ENCODE results near the gene STARD6.

The STARD6 gene

DNA sequence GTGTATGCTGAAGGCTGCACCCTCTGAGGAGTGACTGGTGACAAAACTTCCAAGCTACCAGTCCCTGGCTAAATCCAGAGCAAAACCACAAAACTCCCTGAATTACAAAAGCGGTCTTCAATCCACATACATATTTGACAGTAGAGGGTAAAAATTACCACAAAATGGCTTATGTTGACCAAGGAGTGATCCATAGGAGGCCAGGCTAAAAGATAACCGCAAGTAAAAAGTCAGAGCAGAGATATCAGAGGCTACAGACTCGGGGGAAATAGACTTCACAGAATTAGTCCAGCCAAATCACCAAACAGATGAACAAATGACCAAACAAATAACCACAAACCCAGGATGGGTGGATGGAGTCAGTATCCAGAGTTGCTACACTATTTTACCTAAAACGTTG lies 19.4 kb downstream of the STARD6 start:
- Histone ChIP-seq H3K23ac (ENCODE audit: low read depth, low read length, poor library complexity) (no peak overlapping the region), H2AFZ (ENCODE audit: low read length) (no peak overlapping the region), H3K79me1 (ENCODE audit: low read depth, low read length) (no peaks in the 10 kb centered on the region), H2BK15ac (ENCODE audit: low read length) (no peak overlapping the region), H3K14ac (ENCODE audit: low read length) (no peak overlapping the region), H3K36me3 (replicated peaks in 1 of 2; ENCODE audit: control insufficient read depth in 2 of 2, insufficient read depth in 2 of 2, low read length in 2 of 2) (no peaks in the 10 kb centered on the region), H3K18ac (ENCODE audit: low read length) (no peak overlapping the region), H3K4me2 (ENCODE audit: insufficient read depth, low read length, poor library complexity, severe bottlenecking) (no peak overlapping the region), H2AK5ac (ENCODE audit: low read depth, low read length) (no peak overlapping the region), H2BK5ac (ENCODE audit: low read length) (no peak overlapping the region), H3K4me3 (ENCODE audit: low read length in 2 of 2) (no peak overlapping the region), H4K91ac (ENCODE audit: low read depth, low read length, poor library complexity) (no peak overlapping the region), H3K4ac (ENCODE audit: low read length) (no peak overlapping the region), H2BK12ac (ENCODE audit: low read length) (no peak overlapping the region), H3K27me3 (ENCODE audit: control insufficient read depth in 3 of 3, insufficient read depth in 3 of 3, low read depth in 1 of 3, low read length in 3 of 3) (no peaks in the 10 kb centered on the region), H3K4me1 (ENCODE audit: control insufficient read depth in 2 of 2, insufficient read depth in 1 of 2, low read depth in 1 of 2, low read length in 2 of 2) (no peaks in the 10 kb centered on the region), H2BK120ac (ENCODE audit: low read depth, low read length) (no peak overlapping the region), H3K9ac (ENCODE audit: low read depth, low read length, poor library complexity) (no peak overlapping the region), H3K27ac (replicated peaks; ENCODE audit: low read length) (no peak overlapping the region), H4K8ac (ENCODE audit: low read depth, low read length) (no peak overlapping the region), H3K9me3 (replicated peaks in 1 of 2; ENCODE audit: control insufficient read depth in 2 of 2, insufficient read depth in 1 of 2, low read depth in 1 of 2, low read length in 2 of 2) (no peaks in the 10 kb centered on the region)
- no CpG with 5 or more reads among the region's 4 CpGs for WGBS, 2 donors (ENCODE audit: extremely low coverage in 2 of 2, insufficient read length in 2 of 2, insufficient replicate concordance in 1 of 2)
- DNase-seq (ENCODE audit: low spot score): no peak

DNA sequence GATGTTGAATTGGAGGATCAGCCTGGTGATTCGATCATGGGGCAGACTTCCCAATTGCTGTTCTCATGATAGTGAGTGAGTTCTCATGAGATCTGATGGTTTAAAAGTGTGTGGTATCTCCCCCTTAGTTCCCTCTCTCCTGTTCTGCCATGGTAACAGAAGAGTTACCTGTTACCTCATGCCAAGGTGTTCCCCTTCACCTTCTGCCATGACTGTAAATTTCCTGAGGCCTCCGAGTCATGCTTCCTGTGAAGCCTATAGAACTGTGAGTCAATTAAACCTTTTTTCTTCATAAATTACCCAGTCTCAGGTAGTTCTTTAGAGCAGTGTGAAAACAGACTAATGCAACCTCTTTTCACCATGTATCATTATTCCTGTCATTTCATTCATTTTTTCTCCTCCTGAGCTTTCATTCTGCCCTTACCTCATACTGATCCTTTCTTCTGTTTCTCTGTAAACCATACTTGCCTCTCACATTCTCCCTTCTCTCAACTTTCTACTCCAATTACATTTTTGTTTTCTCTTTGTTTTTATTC lies 22.0 kb downstream of the STARD6 start:
- Histone ChIP-seq H3K4me2 (ENCODE audit: insufficient read depth, low read length, poor library complexity, severe bottlenecking) (no peak overlapping the region), H4K91ac (ENCODE audit: low read depth, low read length, poor library complexity) (no peak overlapping the region), H2BK12ac (ENCODE audit: low read length) (no peak overlapping the region), H2BK120ac (ENCODE audit: low read depth, low read length) (no peak overlapping the region), H4K8ac (ENCODE audit: low read depth, low read length) (no peak overlapping the region), H3K4ac (ENCODE audit: low read length) (no peak overlapping the region), H3K4me3 (ENCODE audit: low read length in 2 of 2) (no peak overlapping the region), H3K27ac (replicated peaks; ENCODE audit: low read length) (no peak overlapping the region), H2BK5ac (ENCODE audit: low read length) (no peak overlapping the region), H2AFZ (ENCODE audit: low read length) (no peak overlapping the region), H2AK5ac (ENCODE audit: low read depth, low read length) (no peak overlapping the region), H3K18ac (ENCODE audit: low read length) (no peak overlapping the region), H3K14ac (ENCODE audit: low read length) (no peak overlapping the region), H3K27me3 (ENCODE audit: control insufficient read depth in 3 of 3, insufficient read depth in 3 of 3, low read depth in 1 of 3, low read length in 3 of 3) (no peaks in the 10 kb centered on the region), H3K36me3 (replicated peaks in 1 of 2; ENCODE audit: control insufficient read depth in 2 of 2, insufficient read depth in 2 of 2, low read length in 2 of 2) (no peaks in the 10 kb centered on the region), H3K4me1 (ENCODE audit: control insufficient read depth in 2 of 2, insufficient read depth in 1 of 2, low read depth in 1 of 2, low read length in 2 of 2) (no peaks in the 10 kb centered on the region), H3K9me3 (replicated peaks in 1 of 2; ENCODE audit: control insufficient read depth in 2 of 2, insufficient read depth in 1 of 2, low read depth in 1 of 2, low read length in 2 of 2) (no peaks in the 10 kb centered on the region), H2BK15ac (ENCODE audit: low read length) (no peak overlapping the region), H3K23ac (ENCODE audit: low read depth, low read length, poor library complexity) (no peak overlapping the region), H3K9ac (ENCODE audit: low read depth, low read length, poor library complexity) (no peak overlapping the region), H3K79me1 (ENCODE audit: low read depth, low read length) (no peaks in the 10 kb centered on the region)
- WGBS, 2 donors (ENCODE audit: extremely low coverage in 2 of 2, insufficient read length in 2 of 2, insufficient replicate concordance in 1 of 2): no CpG with 5 or more reads among the region's 2 CpGs
- no peak for DNase-seq (ENCODE audit: low spot score)

GRCh38 chr18:54330768-54331548 lies 26.7 kb downstream of the STARD6 start:
- H3K9ac ChIP-seq (ENCODE audit: low read depth, low read length, poor library complexity): no peak overlapping the region
- no peak overlapping the region for H3K18ac ChIP-seq (ENCODE audit: low read length)
- H2BK5ac ChIP-seq (ENCODE audit: low read length): no peak overlapping the region
- no peak overlapping the region for H4K91ac ChIP-seq (ENCODE audit: low read depth, low read length, poor library complexity)
- no peak overlapping the region for H4K8ac ChIP-seq (ENCODE audit: low read depth, low read length)
- H3K27ac ChIP-seq (replicated peaks; ENCODE audit: low read length): no peak overlapping the region
- no peaks in the 10 kb centered on the region for H3K36me3 ChIP-seq (replicated peaks in 1 of 2; ENCODE audit: control insufficient read depth in 2 of 2, insufficient read depth in 2 of 2, low read length in 2 of 2)
- H3K4me2 ChIP-seq (ENCODE audit: insufficient read depth, low read length, poor library complexity, severe bottlenecking): no peak overlapping the region
- H2BK12ac ChIP-seq (ENCODE audit: low read length): no peak overlapping the region
- no peaks in the 10 kb centered on the region for H3K27me3 ChIP-seq (ENCODE audit: control insufficient read depth in 3 of 3, insufficient read depth in 3 of 3, low read depth in 1 of 3, low read length in 3 of 3)
- no peak overlapping the region for H2AK5ac ChIP-seq (ENCODE audit: low read depth, low read length)
- no peak overlapping the region for H2BK120ac ChIP-seq (ENCODE audit: low read depth, low read length)
- no CpG with 5 or more reads among the region's 6 CpGs for WGBS, 2 donors (ENCODE audit: extremely low coverage in 2 of 2, insufficient read length in 2 of 2, insufficient replicate concordance in 1 of 2)
- no peak overlapping the region for H2BK15ac ChIP-seq (ENCODE audit: low read length)
- no peak for DNase-seq (ENCODE audit: low spot score)
- H3K4ac ChIP-seq (ENCODE audit: low read length): no peak overlapping the region
- H2AFZ ChIP-seq (ENCODE audit: low read length): no peak overlapping the region
- H3K4me3 ChIP-seq (ENCODE audit: low read length in 2 of 2): no peak overlapping the region
- no peaks in the 10 kb centered on the region for H3K4me1 ChIP-seq (ENCODE audit: control insufficient read depth in 2 of 2, insufficient read depth in 1 of 2, low read depth in 1 of 2, low read length in 2 of 2)
- no peaks in the 10 kb centered on the region for H3K79me1 ChIP-seq (ENCODE audit: low read depth, low read length)
- no peaks in the 10 kb centered on the region for H3K9me3 ChIP-seq (replicated peaks in 1 of 2; ENCODE audit: control insufficient read depth in 2 of 2, insufficient read depth in 1 of 2, low read depth in 1 of 2, low read length in 2 of 2)
- H3K14ac ChIP-seq (ENCODE audit: low read length): no peak overlapping the region
- H3K23ac ChIP-seq (ENCODE audit: low read depth, low read length, poor library complexity): no peak overlapping the region

DNA sequence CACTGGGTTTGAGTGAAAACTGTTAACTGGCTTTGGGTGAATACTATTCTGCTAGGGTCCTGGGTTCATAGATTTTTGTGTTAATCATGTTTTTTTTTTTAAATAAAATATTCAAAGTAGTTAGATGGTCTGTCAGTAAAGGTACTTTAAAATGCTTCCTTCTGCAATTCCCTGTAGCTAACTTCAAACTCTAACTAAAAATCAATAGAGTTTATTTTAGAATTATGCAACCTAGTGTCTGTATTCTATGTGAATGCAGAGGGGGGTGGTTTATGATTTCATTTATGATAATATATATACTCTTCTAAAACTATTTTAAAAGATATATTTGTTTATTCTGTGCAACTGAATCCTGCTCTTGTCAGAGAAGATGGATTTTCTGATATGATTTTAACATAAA lies 27.9 kb downstream of the STARD6 start:
- H3K4me3 ChIP-seq (ENCODE audit: low read length in 2 of 2): no peak overlapping the region
- H2AFZ ChIP-seq (ENCODE audit: low read length): no peak overlapping the region
- H2AK5ac ChIP-seq (ENCODE audit: low read depth, low read length): no peak overlapping the region
- H3K9ac ChIP-seq (ENCODE audit: low read depth, low read length, poor library complexity): no peak overlapping the region
- no peak overlapping the region for H4K8ac ChIP-seq (ENCODE audit: low read depth, low read length)
- H2BK120ac ChIP-seq (ENCODE audit: low read depth, low read length): no peak overlapping the region
- H4K91ac ChIP-seq (ENCODE audit: low read depth, low read length, poor library complexity): no peak overlapping the region
- H3K18ac ChIP-seq (ENCODE audit: low read length): no peak overlapping the region
- H2BK5ac ChIP-seq (ENCODE audit: low read length): no peak overlapping the region
- no peaks in the 10 kb centered on the region for H3K36me3 ChIP-seq (replicated peaks in 1 of 2; ENCODE audit: control insufficient read depth in 2 of 2, insufficient read depth in 2 of 2, low read length in 2 of 2)
- no peaks in the 10 kb centered on the region for H3K9me3 ChIP-seq (replicated peaks in 1 of 2; ENCODE audit: control insufficient read depth in 2 of 2, insufficient read depth in 1 of 2, low read depth in 1 of 2, low read length in 2 of 2)
- no peak overlapping the region for H3K14ac ChIP-seq (ENCODE audit: low read length)
- DNase-seq (ENCODE audit: low spot score): no peak
- no peaks in the 10 kb centered on the region for H3K4me1 ChIP-seq (ENCODE audit: control insufficient read depth in 2 of 2, insufficient read depth in 1 of 2, low read depth in 1 of 2, low read length in 2 of 2)
- no peak overlapping the region for H3K4me2 ChIP-seq (ENCODE audit: insufficient read depth, low read length, poor library complexity, severe bottlenecking)
- no peak overlapping the region for H2BK15ac ChIP-seq (ENCODE audit: low read length)
- H3K79me1 ChIP-seq (ENCODE audit: low read depth, low read length): no peaks in the 10 kb centered on the region
- H3K23ac ChIP-seq (ENCODE audit: low read depth, low read length, poor library complexity): no peak overlapping the region
- no peaks in the 10 kb centered on the region for H3K27me3 ChIP-seq (ENCODE audit: control insufficient read depth in 3 of 3, insufficient read depth in 3 of 3, low read depth in 1 of 3, low read length in 3 of 3)
- no peak overlapping the region for H2BK12ac ChIP-seq (ENCODE audit: low read length)
- no peak overlapping the region for H3K4ac ChIP-seq (ENCODE audit: low read length)
- H3K27ac ChIP-seq (replicated peaks; ENCODE audit: low read length): no peak overlapping the region
